Upper lobe of left lung (tissue), 4 donors: ENCODE results near the gene EPYC.

Source experiments
- POLR2A ChIP-seq, 4 donors: fragments of 450-650 bp; IDR thresholded peaks; one replicate each; pipeline ENCODE4 v1.5.1; 2016 to 2017; ENCODE audit warnings: antibody characterized with exemption in 4 of 4, mild to moderate bottlenecking in 2 of 4
- POLR2AphosphoS5 ChIP-seq, 2 donors: sonication (generic); formaldehyde crosslinking; IDR thresholded peaks; one replicate each; pipeline ENCODE4 v1.5.1; 2017; ENCODE audit warnings: antibody characterized with exemption in 2 of 2
- TF ChIP-seq, protein P1 (sequence below), 6 experiments: fragments of 450-650 bp in 4 of 6; fragments of 200-600 bp in 2 of 6; sonication (generic) in 2 of 6; IDR thresholded peaks; one replicate each; pipeline ENCODE4 v1.5.1; 2016 to 2019; ENCODE audit warnings: antibody characterized with exemption in 6 of 6

DNA sequence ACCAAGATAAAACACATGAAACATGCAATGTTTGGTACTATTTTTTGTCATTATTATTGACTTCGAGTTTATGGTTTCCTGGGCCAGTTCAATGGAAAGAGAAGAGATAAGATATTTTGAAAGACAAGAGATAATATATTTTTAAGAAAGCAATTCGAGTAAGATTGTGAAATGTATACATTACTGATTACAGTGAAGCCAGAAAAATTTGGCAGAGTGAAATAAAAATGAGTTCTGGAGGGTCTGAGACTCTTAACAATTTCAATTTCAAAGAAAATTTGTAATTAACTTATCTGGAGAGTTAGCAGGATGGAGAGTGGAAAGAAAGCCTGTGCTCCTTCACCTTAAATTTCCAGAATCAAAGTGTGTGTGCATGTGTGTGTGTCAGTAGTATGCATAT lies 67.1 kb downstream of the EPYC start:
- TF ChIP-seq, protein P1, sequence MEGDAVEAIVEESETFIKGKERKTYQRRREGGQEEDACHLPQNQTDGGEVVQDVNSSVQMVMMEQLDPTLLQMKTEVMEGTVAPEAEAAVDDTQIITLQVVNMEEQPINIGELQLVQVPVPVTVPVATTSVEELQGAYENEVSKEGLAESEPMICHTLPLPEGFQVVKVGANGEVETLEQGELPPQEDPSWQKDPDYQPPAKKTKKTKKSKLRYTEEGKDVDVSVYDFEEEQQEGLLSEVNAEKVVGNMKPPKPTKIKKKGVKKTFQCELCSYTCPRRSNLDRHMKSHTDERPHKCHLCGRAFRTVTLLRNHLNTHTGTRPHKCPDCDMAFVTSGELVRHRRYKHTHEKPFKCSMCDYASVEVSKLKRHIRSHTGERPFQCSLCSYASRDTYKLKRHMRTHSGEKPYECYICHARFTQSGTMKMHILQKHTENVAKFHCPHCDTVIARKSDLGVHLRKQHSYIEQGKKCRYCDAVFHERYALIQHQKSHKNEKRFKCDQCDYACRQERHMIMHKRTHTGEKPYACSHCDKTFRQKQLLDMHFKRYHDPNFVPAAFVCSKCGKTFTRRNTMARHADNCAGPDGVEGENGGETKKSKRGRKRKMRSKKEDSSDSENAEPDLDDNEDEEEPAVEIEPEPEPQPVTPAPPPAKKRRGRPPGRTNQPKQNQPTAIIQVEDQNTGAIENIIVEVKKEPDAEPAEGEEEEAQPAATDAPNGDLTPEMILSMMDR (IDR thresholded peaks at IDR 0.05): no peak
- TF ChIP-seq POLR2A (IDR thresholded peaks at IDR 0.05) (no peak), POLR2AphosphoS5 (IDR thresholded peaks at IDR 0.05) (no peak)
